ENCODE data around the gene CNTN5.
A peak's percentile ranks its signal among the peaks of the same experiment; 100 is the strongest.

CNTN5 gene

GRCh38 chr11:99366546-99366945 is 345.8 kb downstream of the CNTN5 start:
- TF ChIP-seq CTCF (IDR thresholded peaks at IDR 0.05; ENCODE audit: poor library complexity, severe bottlenecking), result no peak
- no peak for ATAC-seq (ENCODE audit: low read depth)
- Histone ChIP-seq H3K9me3 (ENCODE audit: severe bottlenecking) (no peaks in the 10 kb centered on the region), H3K4me1 (ENCODE audit: insufficient read depth, poor library complexity, severe bottlenecking) (no peaks in the 10 kb centered on the region), H3K27ac (ENCODE audit: poor library complexity, severe bottlenecking) (no peak overlapping the region), H3K4me3 (ENCODE audit: severe bottlenecking) (no peak overlapping the region), H3K27me3 (ENCODE audit: insufficient read depth, poor library complexity, severe bottlenecking) (peaks cover 12% of the 10 kb centered on the region), H3K36me3 (ENCODE audit: low read depth) (no peaks in the 10 kb centered on the region)
- no peak for DNase-seq (ENCODE audit: low spot score)

- Histone ChIP-seq H3K36me3 (ENCODE audit: low read depth) (no peaks in the 10 kb centered on the region), H3K27ac (ENCODE audit: poor library complexity, severe bottlenecking) (no peak overlapping the region), H3K4me3 (ENCODE audit: severe bottlenecking) (no peak overlapping the region), H3K4me1 (ENCODE audit: insufficient read depth, poor library complexity, severe bottlenecking) (no peaks in the 10 kb centered on the region), H3K27me3 (ENCODE audit: insufficient read depth, poor library complexity, severe bottlenecking) (peaks cover 7% of the 10 kb centered on the region), H3K9me3 (ENCODE audit: severe bottlenecking) (no peaks in the 10 kb centered on the region)
- DNase-seq (ENCODE audit: low spot score) (no peak), ATAC-seq (ENCODE audit: low read depth) (0 out of 3 replicates have a peak, but pooled peaks have one; percentile 21)
- TF ChIP-seq CTCF (IDR thresholded peaks at IDR 0.05; ENCODE audit: poor library complexity, severe bottlenecking), result no peak
Observed at GRCh38 chr11:99368583-99368982, 347.8 kb downstream of the CNTN5 start.

DNA sequence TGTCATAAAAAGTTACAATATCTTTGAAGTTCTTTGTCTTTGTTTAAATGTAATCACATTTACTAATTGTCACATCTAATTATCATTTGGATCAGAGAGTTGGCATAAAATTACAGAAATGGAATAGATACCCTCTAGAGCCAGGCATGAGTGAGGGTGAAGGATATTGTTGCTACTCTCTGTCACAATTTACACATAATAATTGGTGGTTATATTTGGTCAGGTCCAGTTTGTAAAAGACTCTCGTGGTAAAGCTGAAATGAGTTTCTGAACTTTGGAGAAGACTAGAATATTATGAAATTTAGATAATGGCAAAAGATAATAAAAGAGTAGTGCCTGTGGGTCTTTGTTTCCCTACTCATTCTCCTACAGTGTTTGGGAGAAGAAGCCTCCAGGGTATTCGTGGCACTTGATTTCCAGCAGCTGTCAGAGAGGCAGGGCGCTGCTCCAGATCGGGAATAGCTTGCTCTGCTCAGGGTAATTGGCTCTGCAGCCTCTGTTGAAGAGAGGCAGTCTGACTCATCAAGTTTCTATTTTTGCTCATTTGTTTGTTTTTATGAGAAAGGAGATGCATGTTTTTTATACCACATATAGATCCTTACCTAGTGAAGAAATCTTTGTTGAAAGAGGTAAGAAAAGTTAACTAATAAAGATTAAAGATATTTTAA is 349.9 kb downstream of the CNTN5 start:
- no peaks in the 10 kb centered on the region for H3K27me3 ChIP-seq (ENCODE audit: insufficient read depth, poor library complexity, severe bottlenecking)
- ATAC-seq (ENCODE audit: low read depth) (peak; percentile 76), DNase-seq (ENCODE audit: low spot score) (no peak)
- no peak for TF ChIP-seq CTCF (IDR thresholded peaks at IDR 0.05; ENCODE audit: poor library complexity, severe bottlenecking)
- no peak overlapping the region for H3K4me3 ChIP-seq (ENCODE audit: severe bottlenecking)
- H3K9me3 ChIP-seq (ENCODE audit: severe bottlenecking), result no peaks in the 10 kb centered on the region
- H3K36me3 ChIP-seq (ENCODE audit: low read depth), result no peaks in the 10 kb centered on the region
- H3K4me1 ChIP-seq (ENCODE audit: insufficient read depth, poor library complexity, severe bottlenecking), result no peaks in the 10 kb centered on the region
- H3K27ac ChIP-seq (ENCODE audit: poor library complexity, severe bottlenecking), result no peak overlapping the region

- H3K9me3 ChIP-seq (ENCODE audit: severe bottlenecking), result no peaks in the 10 kb centered on the region
- no peaks in the 10 kb centered on the region for H3K36me3 ChIP-seq (ENCODE audit: low read depth)
- TF ChIP-seq CTCF (IDR thresholded peaks at IDR 0.05; ENCODE audit: poor library complexity, severe bottlenecking), result no peak
- no peak for ATAC-seq (ENCODE audit: low read depth)
- no peak overlapping the region for H3K27ac ChIP-seq (ENCODE audit: poor library complexity, severe bottlenecking)
- no peak overlapping the region for H3K4me3 ChIP-seq (ENCODE audit: severe bottlenecking)
- H3K4me1 ChIP-seq (ENCODE audit: insufficient read depth, poor library complexity, severe bottlenecking), result no peaks in the 10 kb centered on the region
- H3K27me3 ChIP-seq (ENCODE audit: insufficient read depth, poor library complexity, severe bottlenecking), result no peaks in the 10 kb centered on the region
- no peak for DNase-seq (ENCODE audit: low spot score)
Observed at GRCh38 chr11:99371257-99371656, 350.5 kb downstream of the CNTN5 start.

GRCh38 chr11:99376463-99376862 is 355.7 kb downstream of the CNTN5 start:
- TF ChIP-seq CTCF (IDR thresholded peaks at IDR 0.05; ENCODE audit: poor library complexity, severe bottlenecking), result no peak
- ATAC-seq (ENCODE audit: low read depth), result no peak
- DNase-seq (ENCODE audit: low spot score), result no peak

More at GRCh38 chr11:99376463-99376862, 355.7 kb downstream of the CNTN5 start:
- H3K4me3 ChIP-seq (ENCODE audit: severe bottlenecking), result no peak overlapping the region
- H3K36me3 ChIP-seq (ENCODE audit: low read depth), result no peaks in the 10 kb centered on the region
- no peaks in the 10 kb centered on the region for H3K27me3 ChIP-seq (ENCODE audit: insufficient read depth, poor library complexity, severe bottlenecking)
- no peaks in the 10 kb centered on the region for H3K9me3 ChIP-seq (ENCODE audit: severe bottlenecking)
- H3K4me1 ChIP-seq (ENCODE audit: insufficient read depth, poor library complexity, severe bottlenecking), result no peaks in the 10 kb centered on the region
- H3K27ac ChIP-seq (ENCODE audit: poor library complexity, severe bottlenecking), result no peak overlapping the region
